Upper lobe of left lung (tissue), 4 donors: ENCODE measurements around the gene LPAR3.

Source experiments
- POLR2AphosphoS5 ChIP-seq, 2 donors: sonication (generic); formaldehyde crosslinking; IDR thresholded peaks; one replicate each; pipeline ENCODE4 v1.5.1; 2017; ENCODE audit warnings: antibody characterized with exemption in 2 of 2
- TF ChIP-seq, protein P1 (sequence below), 6 experiments: fragments of 450-650 bp in 4 of 6; fragments of 200-600 bp in 2 of 6; sonication (generic) in 2 of 6; IDR thresholded peaks; one replicate each; pipeline ENCODE4 v1.5.1; 2016 to 2019; ENCODE audit warnings: antibody characterized with exemption in 6 of 6

DNA sequence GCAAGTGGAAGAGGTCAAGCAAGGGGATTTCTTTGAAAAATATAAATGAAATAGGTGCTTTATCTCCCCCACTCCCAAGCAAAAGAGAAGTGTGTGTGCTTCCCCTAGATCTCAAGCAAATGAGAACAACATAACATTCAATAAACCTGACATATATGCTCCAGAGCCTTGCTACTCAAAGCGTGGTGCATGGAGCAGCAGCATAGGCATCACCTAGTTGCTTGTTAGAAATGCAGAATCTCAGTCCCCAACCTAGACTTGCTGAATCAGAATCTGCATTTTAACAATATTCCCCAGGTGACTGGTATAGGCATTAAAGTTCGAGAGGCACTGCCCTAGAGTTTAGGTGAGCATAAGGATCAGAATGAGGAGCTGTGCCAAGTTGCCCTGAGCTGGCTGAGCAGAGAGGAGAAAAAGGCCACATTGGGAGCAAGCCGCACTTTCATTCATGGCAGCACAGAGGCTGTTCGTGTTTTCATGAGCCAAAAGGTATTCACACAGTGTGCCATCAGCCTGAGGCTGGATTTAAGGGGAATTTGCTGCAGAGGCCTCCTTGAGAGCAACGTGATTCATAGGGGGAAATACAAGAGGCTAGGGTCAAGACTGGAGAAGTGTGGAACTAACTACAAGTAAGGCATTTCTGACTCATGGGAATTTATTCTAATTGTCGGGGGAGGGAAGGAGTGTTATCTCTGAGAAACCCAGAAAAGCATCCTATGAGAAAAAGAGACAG lies 14.3 kb upstream of the LPAR3 start:
- TF ChIP-seq POLR2AphosphoS5 (IDR thresholded peaks at IDR 0.05): no peak
- TF ChIP-seq, protein P1, sequence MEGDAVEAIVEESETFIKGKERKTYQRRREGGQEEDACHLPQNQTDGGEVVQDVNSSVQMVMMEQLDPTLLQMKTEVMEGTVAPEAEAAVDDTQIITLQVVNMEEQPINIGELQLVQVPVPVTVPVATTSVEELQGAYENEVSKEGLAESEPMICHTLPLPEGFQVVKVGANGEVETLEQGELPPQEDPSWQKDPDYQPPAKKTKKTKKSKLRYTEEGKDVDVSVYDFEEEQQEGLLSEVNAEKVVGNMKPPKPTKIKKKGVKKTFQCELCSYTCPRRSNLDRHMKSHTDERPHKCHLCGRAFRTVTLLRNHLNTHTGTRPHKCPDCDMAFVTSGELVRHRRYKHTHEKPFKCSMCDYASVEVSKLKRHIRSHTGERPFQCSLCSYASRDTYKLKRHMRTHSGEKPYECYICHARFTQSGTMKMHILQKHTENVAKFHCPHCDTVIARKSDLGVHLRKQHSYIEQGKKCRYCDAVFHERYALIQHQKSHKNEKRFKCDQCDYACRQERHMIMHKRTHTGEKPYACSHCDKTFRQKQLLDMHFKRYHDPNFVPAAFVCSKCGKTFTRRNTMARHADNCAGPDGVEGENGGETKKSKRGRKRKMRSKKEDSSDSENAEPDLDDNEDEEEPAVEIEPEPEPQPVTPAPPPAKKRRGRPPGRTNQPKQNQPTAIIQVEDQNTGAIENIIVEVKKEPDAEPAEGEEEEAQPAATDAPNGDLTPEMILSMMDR (IDR thresholded peaks at IDR 0.05): no peak
